ENCODE measurements around the gene FCHSD2.

GRCh38 chr11:73047773-73048371 is 94.2 kb downstream of the FCHSD2 start:
- TF ChIP-seq CTCF (IDR thresholded peaks at IDR 0.05): no peak
- no peak for TF ChIP-seq EZH2phosphoT487 (IDR thresholded peaks at IDR 0.05)
- TF ChIP-seq EZH2 (IDR thresholded peaks at IDR 0.05): no peak
